NCI-H345 (cell line): ENCODE measurements around the gene ENG.

Experiments
- DNase-seq: peaks from one replicate; lab custom pipeline; 2025; lab: John Stamatoyannopoulos, UW

The ENG gene

GRCh38 chr9:127814619-127815511, 39.6 kb downstream of the ENG start:
- DNase-seq: no peak

- DNase-seq: no peak
Observed at GRCh38 chr9:127813686-127814226, 40.7 kb downstream of the ENG start.

- no peak for DNase-seq
Observed at GRCh38 chr9:127812936-127813675, 41.4 kb downstream of the ENG start.

GRCh38 chr9:127812011-127812410, 42.4 kb downstream of the ENG start:
- no peak for DNase-seq

GRCh38 chr9:127810378-127811187, 43.9 kb downstream of the ENG start:
- DNase-seq: no peak

- no peak for DNase-seq
Observed at GRCh38 chr9:127809540-127810377, 44.7 kb downstream of the ENG start.

- DNase-seq: no peak
Observed at GRCh38 chr9:127809002-127809539, 45.4 kb downstream of the ENG start.

- DNase-seq: no peak
Observed at GRCh38 chr9:127808347-127809001, 46.0 kb downstream of the ENG start.

- DNase-seq: no peak
Observed at GRCh38 chr9:127806871-127807270, 47.6 kb downstream of the ENG start.

GRCh38 chr9:127805620-127806019, 48.8 kb downstream of the ENG start:
- peak; percentile 10 for DNase-seq

- peak; percentile 17 for DNase-seq
Observed at GRCh38 chr9:127803507-127804352, 50.7 kb downstream of the ENG start.

- peak; percentile 88 for DNase-seq
Observed at GRCh38 chr9:127802576-127803443, 51.6 kb downstream of the ENG start, which contains the start of gene FPGS. Gene FPGS, plus strand, starts transcription at chr9:127802882. Its CDS starts 43 bp downstream, at chr9:127802925.

GRCh38 chr9:127801955-127802575, 52.4 kb downstream of the ENG start:
- no peak for DNase-seq

GRCh38 chr9:127796852-127797370, 57.5 kb downstream of the ENG start:
- DNase-seq: no peak

GRCh38 chr9:127796225-127796813, 58.1 kb downstream of the ENG start:
- DNase-seq: no peak

- DNase-seq: no peak
Observed at GRCh38 chr9:127794001-127794791, 60.3 kb downstream of the ENG start.
